ENCODE data around the gene CTR9.
A peak's percentile ranks its signal among the peaks of the same experiment; 100 is the strongest.

The CTR9 gene

DNA sequence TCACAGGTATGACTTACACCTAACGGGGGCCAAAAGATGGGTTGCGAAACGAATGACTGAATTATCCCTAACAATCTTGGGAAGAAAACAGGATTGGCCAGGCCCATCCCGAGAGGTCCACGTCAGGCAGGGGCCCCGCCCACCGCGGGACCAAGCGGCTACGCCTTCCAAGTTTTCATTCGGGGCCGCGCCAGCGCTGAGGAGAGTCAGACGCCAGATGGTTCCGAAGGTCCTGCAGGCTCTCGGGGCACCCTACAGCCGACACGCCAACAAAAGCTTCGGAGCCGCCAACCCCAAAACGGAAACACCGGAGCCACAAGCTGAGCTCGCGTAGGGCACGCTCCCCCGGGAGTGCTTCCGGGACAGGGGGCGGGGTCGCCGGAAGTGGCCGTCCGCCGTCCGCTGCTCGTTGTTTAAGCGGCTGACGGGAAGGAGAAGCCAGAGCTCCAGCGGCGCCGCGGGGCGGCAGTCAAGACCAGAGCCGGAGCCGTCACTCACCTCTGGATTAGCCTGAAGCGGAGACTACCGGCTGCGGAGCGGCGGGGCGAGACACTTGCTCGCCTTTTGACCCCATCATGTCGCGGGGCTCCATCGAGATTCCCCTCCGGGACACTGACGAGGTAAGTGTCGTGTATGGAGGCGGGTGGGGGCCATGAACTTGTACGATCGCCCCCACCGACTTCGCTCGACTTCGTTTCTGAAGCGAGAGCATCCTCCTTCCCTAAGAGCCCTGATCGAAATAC, at the start of gene CTR9:
Gene CTR9 (plus strand): TSS at position 409 of the 743 bp plus-strand sequence. CDS start 167 bp downstream, at position 576.
- ATAC-seq (ENCODE audit: insufficient read depth, low read depth), result peak; percentile 94
- Histone ChIP-seq H3K4me2 (ENCODE audit: insufficient read depth, low read length) (peak within 1 kb of the TSS; percentile 81), H3K27me3 (ENCODE audit: insufficient read depth, low read length, poor library complexity) (no peaks in the 10 kb centered on the region), H3K79me2 (ENCODE audit: insufficient read depth, low read length) (peaks cover 28% of the 10 kb centered on the region), H3K9me3 (ENCODE audit: insufficient read depth, low read length, severe bottlenecking) (no peaks in the 10 kb centered on the region), H2AFZ (ENCODE audit: low read depth, low read length) (peak within 1 kb of the TSS; percentile 89), H3K4me1 (ENCODE audit: insufficient read depth, low read length) (peaks cover 26% of the 10 kb centered on the region), H3K9ac (ENCODE audit: low read depth, low read length) (peak within 1 kb of the TSS; percentile 72), H4K20me1 (ENCODE audit: insufficient read depth, low read length) (no peaks in the 10 kb centered on the region; the same call in 1 of the 2 replicates), H3K27ac (ENCODE audit: low read length) (peak within 1 kb of the TSS; percentile 95), H3K4me3 (ENCODE audit: low read depth in 1 of 2, low read length in 2 of 2) (peak within 1 kb of the TSS; percentile 81 to 87), H3K36me3 (ENCODE audit: insufficient read depth, low read length) (peaks cover 33% of the 10 kb centered on the region)
- no peak for TF ChIP-seq EZH2 (IDR thresholded peaks at IDR 0.05; ENCODE audit: borderline replicate concordance, low read depth, low read length, severe bottlenecking)
- TF ChIP-seq, protein P1, sequence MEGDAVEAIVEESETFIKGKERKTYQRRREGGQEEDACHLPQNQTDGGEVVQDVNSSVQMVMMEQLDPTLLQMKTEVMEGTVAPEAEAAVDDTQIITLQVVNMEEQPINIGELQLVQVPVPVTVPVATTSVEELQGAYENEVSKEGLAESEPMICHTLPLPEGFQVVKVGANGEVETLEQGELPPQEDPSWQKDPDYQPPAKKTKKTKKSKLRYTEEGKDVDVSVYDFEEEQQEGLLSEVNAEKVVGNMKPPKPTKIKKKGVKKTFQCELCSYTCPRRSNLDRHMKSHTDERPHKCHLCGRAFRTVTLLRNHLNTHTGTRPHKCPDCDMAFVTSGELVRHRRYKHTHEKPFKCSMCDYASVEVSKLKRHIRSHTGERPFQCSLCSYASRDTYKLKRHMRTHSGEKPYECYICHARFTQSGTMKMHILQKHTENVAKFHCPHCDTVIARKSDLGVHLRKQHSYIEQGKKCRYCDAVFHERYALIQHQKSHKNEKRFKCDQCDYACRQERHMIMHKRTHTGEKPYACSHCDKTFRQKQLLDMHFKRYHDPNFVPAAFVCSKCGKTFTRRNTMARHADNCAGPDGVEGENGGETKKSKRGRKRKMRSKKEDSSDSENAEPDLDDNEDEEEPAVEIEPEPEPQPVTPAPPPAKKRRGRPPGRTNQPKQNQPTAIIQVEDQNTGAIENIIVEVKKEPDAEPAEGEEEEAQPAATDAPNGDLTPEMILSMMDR (IDR thresholded peaks at IDR 0.05; ENCODE audit: borderline replicate concordance, extremely low read depth, low read length, poor library complexity, severe bottlenecking), result peak; percentile 54
- peak; percentile 93 for DNase-seq

DNA sequence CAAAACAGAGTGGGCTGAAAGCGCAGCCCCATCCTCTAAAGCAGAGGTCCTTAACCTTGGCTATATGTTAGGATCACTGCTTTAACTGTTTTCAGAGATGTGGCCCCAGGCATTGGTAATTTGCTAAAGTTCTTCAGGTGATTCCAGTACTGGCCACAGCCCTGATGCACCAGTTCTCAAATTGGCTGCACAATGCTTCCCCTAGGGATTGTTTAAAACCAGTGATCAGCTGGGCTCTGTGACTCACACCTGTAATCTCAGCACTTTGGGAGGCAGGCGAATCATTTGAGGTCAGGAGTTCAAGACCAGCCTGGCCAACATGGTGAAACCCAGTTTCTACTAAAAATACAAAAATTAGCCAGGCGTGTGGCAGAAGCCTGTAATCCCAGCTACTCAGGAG, 49.1 kb upstream of the CTR9 start:
- H3K27me3 ChIP-seq (ENCODE audit: insufficient read depth, low read length, poor library complexity), result peaks cover 5% of the 10 kb centered on the region
- no peak overlapping the region for H2AFZ ChIP-seq (ENCODE audit: low read depth, low read length)
- no peaks in the 10 kb centered on the region for H3K4me1 ChIP-seq (ENCODE audit: insufficient read depth, low read length)
- H3K4me3 ChIP-seq (ENCODE audit: low read depth in 1 of 2, low read length in 2 of 2), result no peak overlapping the region
- H3K79me2 ChIP-seq (ENCODE audit: insufficient read depth, low read length), result no peaks in the 10 kb centered on the region
- H3K4me2 ChIP-seq (ENCODE audit: insufficient read depth, low read length), result no peak overlapping the region
- TF ChIP-seq, protein P1 (IDR thresholded peaks at IDR 0.05; ENCODE audit: borderline replicate concordance, extremely low read depth, low read length, poor library complexity, severe bottlenecking), result no peak
- no peak for TF ChIP-seq EZH2 (IDR thresholded peaks at IDR 0.05; ENCODE audit: borderline replicate concordance, low read depth, low read length, severe bottlenecking)
- no peak for DNase-seq
- H3K9me3 ChIP-seq (ENCODE audit: insufficient read depth, low read length, severe bottlenecking), result no peaks in the 10 kb centered on the region
- no peak for ATAC-seq (ENCODE audit: insufficient read depth, low read depth)
- H4K20me1 ChIP-seq (ENCODE audit: insufficient read depth, low read length), result no peaks in the 10 kb centered on the region
- H3K9ac ChIP-seq (ENCODE audit: low read depth, low read length), result no peak overlapping the region
- H3K36me3 ChIP-seq (ENCODE audit: insufficient read depth, low read length), result no peaks in the 10 kb centered on the region
- no peak overlapping the region for H3K27ac ChIP-seq (ENCODE audit: low read length)

DNA sequence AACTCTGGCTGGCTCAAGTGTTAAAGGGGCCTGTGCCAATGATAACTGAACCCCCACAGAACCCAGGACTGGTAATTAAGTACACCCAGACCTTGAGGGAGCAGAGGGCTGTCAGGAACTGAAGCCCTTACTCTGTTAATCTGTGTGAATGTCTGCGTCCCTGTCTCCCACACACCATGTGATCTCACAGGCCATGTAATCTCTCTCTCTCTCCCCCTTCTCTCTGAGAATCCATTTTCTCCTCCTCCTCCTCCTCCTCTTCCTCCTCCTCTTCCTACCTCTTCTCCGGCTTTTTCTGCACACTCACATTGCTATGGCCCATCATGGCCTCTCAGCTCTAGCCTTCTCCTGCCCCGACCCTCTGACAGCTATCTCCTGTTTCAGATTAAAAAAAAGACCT, 42.9 kb upstream of the CTR9 start:
- Histone ChIP-seq H3K79me2 (ENCODE audit: insufficient read depth, low read length) (no peaks in the 10 kb centered on the region), H3K27ac (ENCODE audit: low read length) (no peak overlapping the region), H3K36me3 (ENCODE audit: insufficient read depth, low read length) (no peaks in the 10 kb centered on the region), H3K9me3 (ENCODE audit: insufficient read depth, low read length, severe bottlenecking) (no peaks in the 10 kb centered on the region), H3K4me3 (ENCODE audit: low read depth in 1 of 2, low read length in 2 of 2) (no peak overlapping the region), H3K9ac (ENCODE audit: low read depth, low read length) (no peak overlapping the region), H4K20me1 (ENCODE audit: insufficient read depth, low read length) (no peaks in the 10 kb centered on the region), H3K27me3 (ENCODE audit: insufficient read depth, low read length, poor library complexity) (peaks cover 25% of the 10 kb centered on the region), H3K4me2 (ENCODE audit: insufficient read depth, low read length) (no peak overlapping the region), H2AFZ (ENCODE audit: low read depth, low read length) (no peak overlapping the region), H3K4me1 (ENCODE audit: insufficient read depth, low read length) (no peaks in the 10 kb centered on the region)
- ATAC-seq (ENCODE audit: insufficient read depth, low read depth) (no peak), DNase-seq (no peak)
- no peak for TF ChIP-seq EZH2 (IDR thresholded peaks at IDR 0.05; ENCODE audit: borderline replicate concordance, low read depth, low read length, severe bottlenecking)
- TF ChIP-seq, protein P1 (IDR thresholded peaks at IDR 0.05; ENCODE audit: borderline replicate concordance, extremely low read depth, low read length, poor library complexity, severe bottlenecking), result no peak

All from DND-41 (cell line).